Stimulated activated CD4-positive, alpha-beta T cell treated with anti-CD3 and anti-CD28 coated beads, Interleukin-2, amount 100 ng/mL, for 4 hours (primary cell): ENCODE measurements around the gene CACNA1I.

Experiments used
- DNase-seq: peaks from one replicate; pipeline ENCODE4 v3.0.0-alpha.2; 2020; ENCODE audit warnings: low read depth

The CACNA1I gene

GRCh38 chr22:39623603-39624500 is 53.3 kb downstream of the CACNA1I start:
- no peak for DNase-seq

- no peak for DNase-seq
Observed at GRCh38 chr22:39624501-39624821, 53.9 kb downstream of the CACNA1I start.

- DNase-seq: no peak
Observed at GRCh38 chr22:39625569-39626537, 55.3 kb downstream of the CACNA1I start.

- no peak for DNase-seq
Observed at GRCh38 chr22:39627208-39627607, 56.7 kb downstream of the CACNA1I start.

GRCh38 chr22:39627865-39628562 is 57.5 kb downstream of the CACNA1I start:
- DNase-seq: no peak

- no peak for DNase-seq
Observed at GRCh38 chr22:39628563-39629080, 58.1 kb downstream of the CACNA1I start.

GRCh38 chr22:39629851-39630250 is 59.3 kb downstream of the CACNA1I start:
- no peak for DNase-seq

- DNase-seq: no peak
Observed at GRCh38 chr22:39630721-39631120, 60.2 kb downstream of the CACNA1I start.

- DNase-seq: no peak
Observed at GRCh38 chr22:39631381-39632286, 61.1 kb downstream of the CACNA1I start.

GRCh38 chr22:39634530-39635405 is 64.2 kb downstream of the CACNA1I start:
- no peak for DNase-seq

- DNase-seq: no peak
Observed at GRCh38 chr22:39635719-39636118, 65.2 kb downstream of the CACNA1I start.

GRCh38 chr22:39638958-39639357 is 68.4 kb downstream of the CACNA1I start:
- DNase-seq: no peak

- no peak for DNase-seq
Observed at GRCh38 chr22:39641660-39642310, 71.2 kb downstream of the CACNA1I start.

GRCh38 chr22:39643311-39644083 is 72.9 kb downstream of the CACNA1I start:
- DNase-seq: no peak

- no peak for DNase-seq
Observed at GRCh38 chr22:39645532-39645931, 75.0 kb downstream of the CACNA1I start.

GRCh38 chr22:39646398-39647063 is 76.0 kb downstream of the CACNA1I start:
- DNase-seq: no peak

GRCh38 chr22:39647836-39648629 is 77.5 kb downstream of the CACNA1I start:
- no peak for DNase-seq
